ENCODE results near the gene CCDC86. TPM values are rescaled to one million over a fixed set of nuclear protein-coding genes. Genes with fewer than 3 reads are reported as not detected.

Gene CCDC86, protein sequence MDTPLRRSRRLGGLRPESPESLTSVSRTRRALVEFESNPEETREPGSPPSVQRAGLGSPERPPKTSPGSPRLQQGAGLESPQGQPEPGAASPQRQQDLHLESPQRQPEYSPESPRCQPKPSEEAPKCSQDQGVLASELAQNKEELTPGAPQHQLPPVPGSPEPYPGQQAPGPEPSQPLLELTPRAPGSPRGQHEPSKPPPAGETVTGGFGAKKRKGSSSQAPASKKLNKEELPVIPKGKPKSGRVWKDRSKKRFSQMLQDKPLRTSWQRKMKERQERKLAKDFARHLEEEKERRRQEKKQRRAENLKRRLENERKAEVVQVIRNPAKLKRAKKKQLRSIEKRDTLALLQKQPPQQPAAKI
- 32.7 and 40.8 TPM in 2 replicates for total RNA-seq (2012; rRNA removed)

DNA sequence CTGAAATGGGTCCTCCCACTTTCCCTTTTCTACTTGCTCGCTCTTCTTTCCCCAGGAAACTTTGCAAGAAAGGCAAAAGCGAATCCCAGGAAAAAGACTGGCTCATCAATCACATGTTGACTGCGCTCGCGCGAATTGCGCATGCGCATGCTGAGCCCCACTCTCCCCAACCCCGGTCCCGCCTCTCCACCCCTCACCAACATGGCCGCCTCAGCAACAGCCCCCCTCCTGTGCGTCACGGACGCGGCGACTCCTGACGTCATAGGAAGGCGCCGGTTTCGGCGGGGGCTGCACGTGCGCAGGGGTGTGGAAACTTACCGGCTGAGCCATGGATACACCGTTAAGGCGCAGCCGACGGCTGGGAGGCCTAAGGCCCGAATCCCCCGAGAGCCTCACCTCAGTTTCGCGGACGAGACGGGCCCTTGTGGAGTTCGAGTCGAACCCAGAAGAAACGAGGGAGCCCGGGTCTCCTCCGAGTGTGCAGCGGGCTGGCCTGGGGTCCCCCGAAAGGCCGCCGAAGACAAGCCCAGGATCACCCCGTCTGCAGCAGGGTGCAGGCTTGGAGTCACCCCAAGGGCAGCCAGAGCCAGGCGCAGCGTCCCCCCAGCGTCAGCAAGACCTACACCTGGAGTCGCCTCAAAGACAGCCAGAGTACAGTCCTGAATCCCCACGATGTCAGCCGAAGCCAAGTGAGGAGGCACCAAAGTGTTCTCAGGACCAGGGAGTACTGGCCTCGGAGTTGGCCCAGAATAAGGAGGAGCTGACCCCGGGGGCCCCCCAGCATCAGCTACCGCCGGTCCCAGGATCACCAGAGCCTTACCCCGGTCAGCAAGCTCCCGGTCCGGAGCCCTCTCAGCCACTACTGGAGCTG lies at the start of gene CCDC86:
CCDC86 (plus strand) TSS at position 317 of the 871 bp plus-strand sequence; CDS start at position 329, 12 bp downstream.
- Histone ChIP-seq H3K36me3 (ENCODE audit: insufficient read depth, low read length) (no peaks in the 10 kb centered on the region), H3K9ac (ENCODE audit: low read depth, low read length) (peak within 1 kb of the TSS; percentile 94), H3K4me3 (ENCODE audit: low read length) (peak within 1 kb of the TSS; percentile 93), H3K9me3 (replicated peaks; ENCODE audit: low read length) (no peaks in the 10 kb centered on the region), H3K27me3 (ENCODE audit: control insufficient read depth, insufficient read depth, low read length) (no peaks in the 10 kb centered on the region), H3K4me2 (ENCODE audit: low read length) (peak within 1 kb of the TSS; percentile 84), H3K4me1 (ENCODE audit: control insufficient read depth, insufficient read depth, low read length) (peaks cover 39% of the 10 kb centered on the region)

DNA sequence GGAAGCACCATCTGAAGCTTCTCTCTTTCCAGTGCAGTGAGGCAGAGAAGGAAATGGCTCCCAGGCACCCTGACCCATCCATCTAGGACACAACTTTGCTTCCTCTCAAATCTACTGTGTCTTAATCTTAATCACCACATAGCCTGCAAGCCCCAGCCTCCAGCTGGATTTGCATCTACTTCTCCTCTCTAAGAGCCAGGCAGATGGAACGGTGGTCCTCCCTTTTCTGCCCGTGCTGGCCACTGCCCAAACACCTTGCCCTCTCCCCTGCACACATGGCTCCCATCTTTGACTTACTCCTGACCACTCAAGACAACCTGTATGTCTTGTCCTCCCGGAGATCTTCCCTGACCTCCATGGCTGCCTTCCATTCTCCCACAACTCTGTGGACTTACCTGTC lies 49.4 kb upstream of the CCDC86 start:
- Histone ChIP-seq H3K4me1 (ENCODE audit: control insufficient read depth, insufficient read depth, low read length) (no peaks in the 10 kb centered on the region), H3K36me3 (ENCODE audit: insufficient read depth, low read length) (no peaks in the 10 kb centered on the region), H3K9me3 (replicated peaks; ENCODE audit: low read length) (no peaks in the 10 kb centered on the region), H3K9ac (ENCODE audit: low read depth, low read length) (no peak overlapping the region), H3K4me2 (ENCODE audit: low read length) (no peak overlapping the region), H3K27me3 (ENCODE audit: control insufficient read depth, insufficient read depth, low read length) (peaks cover 16% of the 10 kb centered on the region), H3K4me3 (ENCODE audit: low read length) (no peak overlapping the region)

DNA sequence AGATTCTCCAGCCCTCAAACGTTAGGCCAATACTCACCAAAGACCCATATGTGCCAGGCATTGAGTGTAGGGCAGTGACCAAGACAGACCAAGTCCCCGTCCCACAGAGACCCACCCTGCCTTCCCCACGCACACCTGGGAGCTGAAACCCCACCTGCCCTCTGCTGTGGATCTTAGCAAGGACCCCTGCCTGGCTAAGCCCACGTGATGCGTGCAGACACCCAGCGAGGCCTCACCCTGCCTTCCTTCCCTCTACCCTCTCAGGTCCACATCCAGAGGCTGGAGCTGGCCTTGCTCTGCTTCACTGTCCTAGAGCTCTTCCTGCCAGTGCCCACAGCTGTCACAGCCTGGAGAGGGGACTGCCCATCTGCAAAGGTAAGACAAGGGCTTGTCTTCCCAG lies 46.6 kb upstream of the CCDC86 start:
- no peaks in the 10 kb centered on the region for H3K9me3 ChIP-seq (replicated peaks; ENCODE audit: low read length)
- H3K4me3 ChIP-seq (ENCODE audit: low read length): no peak overlapping the region
- H3K27me3 ChIP-seq (ENCODE audit: control insufficient read depth, insufficient read depth, low read length): peaks cover 26% of the 10 kb centered on the region
- no peak overlapping the region for H3K4me2 ChIP-seq (ENCODE audit: low read length)
- no peaks in the 10 kb centered on the region for H3K36me3 ChIP-seq (ENCODE audit: insufficient read depth, low read length)
- H3K9ac ChIP-seq (ENCODE audit: low read depth, low read length): no peak overlapping the region
- no peaks in the 10 kb centered on the region for H3K4me1 ChIP-seq (ENCODE audit: control insufficient read depth, insufficient read depth, low read length)

GRCh38 chr11:60797846-60798630 lies 43.9 kb upstream of the CCDC86 start:
- Histone ChIP-seq H3K27me3 (ENCODE audit: control insufficient read depth, insufficient read depth, low read length) (peaks cover 22% of the 10 kb centered on the region), H3K9me3 (replicated peaks; ENCODE audit: low read length) (no peaks in the 10 kb centered on the region), H3K4me1 (ENCODE audit: control insufficient read depth, insufficient read depth, low read length) (no peaks in the 10 kb centered on the region)

GRCh38 chr11:60798631-60799030 lies 43.3 kb upstream of the CCDC86 start:
- Histone ChIP-seq H3K4me1 (ENCODE audit: control insufficient read depth, insufficient read depth, low read length) (no peaks in the 10 kb centered on the region), H3K4me2 (ENCODE audit: low read length) (no peak overlapping the region), H3K9me3 (replicated peaks; ENCODE audit: low read length) (no peaks in the 10 kb centered on the region), H3K36me3 (ENCODE audit: insufficient read depth, low read length) (no peaks in the 10 kb centered on the region), H3K4me3 (ENCODE audit: low read length) (no peak overlapping the region), H3K9ac (ENCODE audit: low read depth, low read length) (no peak overlapping the region), H3K27me3 (ENCODE audit: control insufficient read depth, insufficient read depth, low read length) (peaks cover 24% of the 10 kb centered on the region)

More at GRCh38 chr11:60797846-60798630, 43.9 kb upstream of the CCDC86 start:
- H3K9ac ChIP-seq (ENCODE audit: low read depth, low read length): no peak overlapping the region
- H3K4me2 ChIP-seq (ENCODE audit: low read length): no peak overlapping the region
- no peak overlapping the region for H3K4me3 ChIP-seq (ENCODE audit: low read length)
- H3K36me3 ChIP-seq (ENCODE audit: insufficient read depth, low read length): no peaks in the 10 kb centered on the region

GRCh38 chr11:60801194-60801593 lies 40.7 kb upstream of the CCDC86 start:
- Histone ChIP-seq H3K4me3 (ENCODE audit: low read length) (no peak overlapping the region), H3K4me1 (ENCODE audit: control insufficient read depth, insufficient read depth, low read length) (no peaks in the 10 kb centered on the region), H3K4me2 (ENCODE audit: low read length) (no peak overlapping the region), H3K9ac (ENCODE audit: low read depth, low read length) (no peak overlapping the region), H3K36me3 (ENCODE audit: insufficient read depth, low read length) (no peaks in the 10 kb centered on the region), H3K9me3 (replicated peaks; ENCODE audit: low read length) (no peaks in the 10 kb centered on the region), H3K27me3 (ENCODE audit: control insufficient read depth, insufficient read depth, low read length) (peaks cover 32% of the 10 kb centered on the region)

- H3K27me3 ChIP-seq (ENCODE audit: control insufficient read depth, insufficient read depth, low read length): peaks cover 31% of the 10 kb centered on the region
- no peaks in the 10 kb centered on the region for H3K36me3 ChIP-seq (ENCODE audit: insufficient read depth, low read length)
- no peak overlapping the region for H3K4me2 ChIP-seq (ENCODE audit: low read length)
- H3K4me3 ChIP-seq (ENCODE audit: low read length): no peak overlapping the region
- no peaks in the 10 kb centered on the region for H3K9me3 ChIP-seq (replicated peaks; ENCODE audit: low read length)
- H3K4me1 ChIP-seq (ENCODE audit: control insufficient read depth, insufficient read depth, low read length): no peaks in the 10 kb centered on the region
- H3K9ac ChIP-seq (ENCODE audit: low read depth, low read length): no peak overlapping the region
These were observed 38.5 kb upstream of the CCDC86 start for GRCh38 chr11:60803273-60803936.

GRCh38 chr11:60809249-60809648 lies 32.7 kb upstream of the CCDC86 start:
- Histone ChIP-seq H3K4me3 (ENCODE audit: low read length) (no peak overlapping the region), H3K4me1 (ENCODE audit: control insufficient read depth, insufficient read depth, low read length) (no peaks in the 10 kb centered on the region), H3K9me3 (replicated peaks; ENCODE audit: low read length) (no peaks in the 10 kb centered on the region), H3K4me2 (ENCODE audit: low read length) (no peak overlapping the region), H3K36me3 (ENCODE audit: insufficient read depth, low read length) (no peaks in the 10 kb centered on the region), H3K9ac (ENCODE audit: low read depth, low read length) (no peak overlapping the region), H3K27me3 (ENCODE audit: control insufficient read depth, insufficient read depth, low read length) (peaks cover 10% of the 10 kb centered on the region)

GRCh38 chr11:60809691-60810090 lies 32.2 kb upstream of the CCDC86 start:
- Histone ChIP-seq H3K4me2 (ENCODE audit: low read length) (no peak overlapping the region), H3K9me3 (replicated peaks; ENCODE audit: low read length) (no peaks in the 10 kb centered on the region), H3K27me3 (ENCODE audit: control insufficient read depth, insufficient read depth, low read length) (peaks cover 10% of the 10 kb centered on the region), H3K36me3 (ENCODE audit: insufficient read depth, low read length) (no peaks in the 10 kb centered on the region), H3K4me1 (ENCODE audit: control insufficient read depth, insufficient read depth, low read length) (no peaks in the 10 kb centered on the region), H3K9ac (ENCODE audit: low read depth, low read length) (no peak overlapping the region), H3K4me3 (ENCODE audit: low read length) (no peak overlapping the region)

- peaks cover 10% of the 10 kb centered on the region for H3K27me3 ChIP-seq (ENCODE audit: control insufficient read depth, insufficient read depth, low read length)
- H3K9ac ChIP-seq (ENCODE audit: low read depth, low read length): no peak overlapping the region
- no peaks in the 10 kb centered on the region for H3K36me3 ChIP-seq (ENCODE audit: insufficient read depth, low read length)
- no peaks in the 10 kb centered on the region for H3K9me3 ChIP-seq (replicated peaks; ENCODE audit: low read length)
- H3K4me3 ChIP-seq (ENCODE audit: low read length): no peak overlapping the region
- no peaks in the 10 kb centered on the region for H3K4me1 ChIP-seq (ENCODE audit: control insufficient read depth, insufficient read depth, low read length)
- H3K4me2 ChIP-seq (ENCODE audit: low read length): no peak overlapping the region
These were observed 31.8 kb upstream of the CCDC86 start for GRCh38 chr11:60810151-60810550.

DNA sequence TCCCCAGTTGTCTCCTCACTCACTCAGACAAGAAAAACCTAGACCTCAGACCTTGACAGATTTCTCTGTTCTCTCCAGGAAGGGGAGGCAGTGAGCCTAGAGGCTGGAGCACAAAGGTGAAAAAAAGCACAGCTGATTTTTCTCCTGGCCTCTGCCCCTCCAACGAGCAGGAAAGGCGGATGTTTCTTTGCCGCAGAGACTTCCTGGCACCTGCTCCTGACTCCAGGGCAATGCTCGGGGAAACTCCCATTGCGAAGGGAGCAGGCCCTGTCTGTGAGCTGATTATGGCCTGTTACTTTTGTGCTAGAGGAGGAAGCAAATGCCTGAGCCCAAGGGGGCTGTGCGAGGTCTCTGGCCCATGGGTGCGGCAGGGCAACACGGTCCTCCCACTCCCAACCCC lies 31.3 kb upstream of the CCDC86 start:
- no peaks in the 10 kb centered on the region for H3K9me3 ChIP-seq (replicated peaks; ENCODE audit: low read length)
- H3K4me2 ChIP-seq (ENCODE audit: low read length): no peak overlapping the region
- no peaks in the 10 kb centered on the region for H3K36me3 ChIP-seq (ENCODE audit: insufficient read depth, low read length)
- H3K9ac ChIP-seq (ENCODE audit: low read depth, low read length): no peak overlapping the region
- peaks cover 8% of the 10 kb centered on the region for H3K27me3 ChIP-seq (ENCODE audit: control insufficient read depth, insufficient read depth, low read length)
- H3K4me3 ChIP-seq (ENCODE audit: low read length): no peak overlapping the region
- H3K4me1 ChIP-seq (ENCODE audit: control insufficient read depth, insufficient read depth, low read length): no peaks in the 10 kb centered on the region
